TTC549 (cell line): ENCODE data around the gene LIPM.

ENCODE experiments used
- FAIRE-seq: peaks from 2 replicates; lab custom pipeline; 2012; peaks lifted over from hg19 to GRCh38; lab: Jason Lieb, UNC

LIPM gene

GRCh38 chr10:88840881-88841280, 38.4 kb downstream of the LIPM start:
- FAIRE-seq, result no peak

GRCh38 chr10:88841316-88842111, 39.0 kb downstream of the LIPM start:
- no peak for FAIRE-seq

GRCh38 chr10:88843171-88843570, 40.6 kb downstream of the LIPM start:
- FAIRE-seq, result no peak

- no peak for FAIRE-seq
These were observed 46.0 kb downstream of the LIPM start for GRCh38 chr10:88848499-88848898.

- FAIRE-seq, result no peak
These were observed 46.7 kb downstream of the LIPM start for GRCh38 chr10:88849234-88849633.

GRCh38 chr10:88850712-88851111, 48.2 kb downstream of the LIPM start:
- FAIRE-seq, result no peak

GRCh38 chr10:88851706-88852105, 49.2 kb downstream of the LIPM start, which contains the start of gene ANKRD22:
ANKRD22 (minus strand) TSS chr10:88851844; CDS start chr10:88851607, 237 bp downstream.
- FAIRE-seq, result no peak

- no peak for FAIRE-seq
These were observed 49.8 kb downstream of the LIPM start for GRCh38 chr10:88852327-88852726.

- no peak for FAIRE-seq
These were observed 50.8 kb downstream of the LIPM start for GRCh38 chr10:88853155-88853881.

GRCh38 chr10:88854684-88855083, 52.2 kb downstream of the LIPM start:
- no peak for FAIRE-seq

GRCh38 chr10:88857831-88858230, 55.3 kb downstream of the LIPM start:
- FAIRE-seq, result no peak

- FAIRE-seq, result no peak
These were observed 56.0 kb downstream of the LIPM start for GRCh38 chr10:88858491-88858890.

GRCh38 chr10:88861036-88861435, 58.5 kb downstream of the LIPM start:
- no peak for FAIRE-seq

- no peak for FAIRE-seq
These were observed 62.8 kb downstream of the LIPM start for GRCh38 chr10:88865281-88865876.

- FAIRE-seq, result no peak
These were observed 63.9 kb downstream of the LIPM start for GRCh38 chr10:88866454-88866853.

- FAIRE-seq, result no peak
These were observed 67.6 kb downstream of the LIPM start for GRCh38 chr10:88870089-88870488.
